Measurements from ENCODE around the gene CYSLTR2. TPM values are rescaled to one million over a fixed set of nuclear protein-coding genes. Genes with fewer than 3 reads are reported as not detected.

The CYSLTR2 gene
- total RNA-seq (2021; fragmentation: NEBNext Ultra II Directional; extraction: Animal tissue kit (Norgen Biotek cat#: 25700)) (not detected in 2 replicates), polyA plus RNA-seq (2011; rRNA removed) (not detected in 2 replicates), polyA minus RNA-seq (2011; rRNA and poly(A)+ RNA removed) (not detected in 2 replicates)
- not detected for polyA plus RNA-seq (2011; cell fraction: cytosol; rRNA removed)
- polyA plus RNA-seq (2011; cell fraction: nucleus; rRNA removed): not detected
- polyA plus RNA-seq (2012, experiment 1 of 2): 0.04 TPM in 1 of 4 replicates, not detected in the others
- not detected for polyA plus RNA-seq (2012, experiment 2 of 2)
- not detected for polyA plus RNA-seq (2013, experiment 1 of 2)
- polyA plus RNA-seq (2013, experiment 2 of 2): not detected
- polyA minus RNA-seq (2011; cell fraction: cytosol; rRNA and poly(A)+ RNA removed): not detected
- not detected for polyA minus RNA-seq (2011; cell fraction: nucleus; rRNA and poly(A)+ RNA removed)
- long read RNA-seq, experiment 1: 0 reads
- long read RNA-seq, experiment 2: 0 reads

- Histone ChIP-seq H3K27me3 (replicated peaks in 1 of 4; ENCODE audit: control insufficient read depth in 3 of 4, extremely low read depth in 1 of 4, insufficient read depth in 3 of 4, low read length in 3 of 4) (no peaks in the 10 kb centered on the region), H3K9me3 (ENCODE audit: insufficient read depth in 2 of 2, low read depth in 1 of 2, low read length in 1 of 2) (no peaks in the 10 kb centered on the region), H3K23ac (ENCODE audit: insufficient read length) (no peak within 1 kb of the TSS), H3K27ac (ENCODE audit: low read depth, low read length) (no peak within 1 kb of the TSS), H3K56ac (replicated peaks; ENCODE audit: insufficient read length, low read depth, low read length) (no peak within 1 kb of the TSS), H2BK20ac (ENCODE audit: low read length) (no peak within 1 kb of the TSS), H3K18ac (ENCODE audit: extremely low read depth, low read length) (no peak within 1 kb of the TSS), H2BK5ac (ENCODE audit: low read depth, low read length) (no peak within 1 kb of the TSS), H2BK15ac (ENCODE audit: low read length) (no peak within 1 kb of the TSS), H3K4ac (replicated peaks; ENCODE audit: insufficient read length, low read depth, low read length) (no peak within 1 kb of the TSS), H2AFZ (ENCODE audit: low read length) (peak within 1 kb of the TSS; percentile 66; the same call in 1 of the 2 replicates), H3K4me1 (replicated peaks in 1 of 4; ENCODE audit: control insufficient read depth in 3 of 4, insufficient read depth in 4 of 4, low read length in 3 of 4) (peaks cover 0 to 2% (median 0%) of the 10 kb centered on the region in 4 experiments; a peak in 1 of 7 replicates), H2BK120ac (replicated peaks; ENCODE audit: low read depth, low read length) (no peak within 1 kb of the TSS), H4K8ac (ENCODE audit: extremely low read depth, insufficient read depth, low read length) (no peak within 1 kb of the TSS), H3K79me1 (ENCODE audit: low read depth, low read length) (no peaks in the 10 kb centered on the region), H4K20me1 (replicated peaks in 1 of 2; ENCODE audit: control insufficient read depth in 1 of 2, insufficient read depth in 2 of 2, low read length in 2 of 2) (no peaks in the 10 kb centered on the region), H3K4me2 (ENCODE audit: insufficient read depth in 1 of 2, low read depth in 2 of 2, low read length in 2 of 2) (no peak within 1 kb of the TSS), H3K23me2 (ENCODE audit: low read depth, low read length) (no peaks in the 10 kb centered on the region), H3K79me2 (ENCODE audit: control insufficient read depth in 1 of 2, insufficient read depth in 2 of 2, low read length in 2 of 2) (no peaks in the 10 kb centered on the region), H3K14ac (ENCODE audit: insufficient read length) (no peak within 1 kb of the TSS), H2BK12ac (ENCODE audit: low read depth, low read length) (no peak within 1 kb of the TSS), H3K4me3 (ENCODE audit: extremely low read depth in 1 of 4, insufficient read depth in 2 of 4, low read depth in 3 of 4, low read length in 4 of 4) (no peak within 1 kb of the TSS), H4K91ac (replicated peaks; ENCODE audit: insufficient read length, low read length) (no peak within 1 kb of the TSS), H2AK5ac (ENCODE audit: low read depth, low read length) (no peak within 1 kb of the TSS), H3K9ac (replicated peaks in 1 of 4; ENCODE audit: extremely low read depth in 1 of 4, low read depth in 3 of 4, low read length in 3 of 4) (peak within 1 kb of the TSS in 1 of 4 experiments; percentile 34; a peak in 1 of 7 replicates), H3K36me3 (ENCODE audit: control insufficient read depth in 2 of 4, insufficient read depth in 4 of 4, low read length in 3 of 4) (no peaks in the 10 kb centered on the region), H4K5ac (ENCODE audit: insufficient read length, low read depth, low read length) (no peak within 1 kb of the TSS)
- no peak for DNase-seq (ENCODE audit: low read depth in 1 of 2, low spot score in 2 of 2)
- WGBS, 2 experiments (ENCODE audit: extremely low coverage in 1 of 2, insufficient coverage in 1 of 2, insufficient read length in 1 of 2, insufficient replicate concordance in 2 of 2, low coverage in 1 of 2, low lambda C conversion rate in 2 of 2, missing lambda C conversion rate in 1 of 2): 74% methylated on average over 1 of the region's 1 CpG; no CpG with 5 or more reads in 1 of the 2 experiments
- FAIRE-seq: no peak
- ChIA-PET POLR2A (ENCODE audit: partially characterized antibody) (no interaction called here), CTCF (ENCODE audit: partially characterized antibody) (no interaction called here)
- no peak for TF ChIP-seq MAFK (IDR thresholded peaks at IDR 0.05; ENCODE audit: low read depth, low read length)
Measured at GRCh38 chr13:48653472-48653939, at the start of gene CYSLTR2. Gene CYSLTR2, plus strand, starts transcription at chr13:48653929. Its CDS starts 52,889 bp downstream, at chr13:48706818.
